HG03432 (cell line): ENCODE measurements around the gene ZSWIM5.
"Not testable (repeated sequence)": the region's sequence is repeated elsewhere in the genome, so short reads cannot be mapped to it uniquely, and the experiment has no call there.

ENCODE experiments used
- ATAC-seq: cut with Tn5 transposase; IDR thresholded peaks from one replicate; pipeline ENCODE4 v1.9.1; 2021; ENCODE audit warnings: mild to moderate bottlenecking, moderate library complexity; ENCODE audit not compliant: unreplicated experiment

Gene ZSWIM5

DNA sequence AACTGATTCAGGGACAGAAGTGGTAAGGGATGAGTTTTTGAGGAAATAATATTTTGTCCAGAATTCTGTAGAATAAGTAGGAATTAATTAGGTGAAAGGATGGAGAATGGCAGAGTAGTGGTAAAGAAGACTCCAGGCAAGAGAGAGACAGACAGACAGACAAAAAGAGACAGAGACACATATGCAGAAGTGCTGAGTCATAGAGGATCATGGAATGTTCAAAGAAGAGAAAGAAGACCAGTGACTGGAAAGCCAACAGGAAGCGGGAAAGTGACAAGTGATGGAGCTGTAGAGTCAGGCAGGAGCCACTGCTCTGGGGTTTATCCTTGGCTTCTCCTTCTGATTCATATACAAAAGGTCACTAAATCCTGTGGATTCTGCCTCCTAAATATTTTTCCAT lies 108.5 kb downstream of the ZSWIM5 start:
- no peak for ATAC-seq

DNA sequence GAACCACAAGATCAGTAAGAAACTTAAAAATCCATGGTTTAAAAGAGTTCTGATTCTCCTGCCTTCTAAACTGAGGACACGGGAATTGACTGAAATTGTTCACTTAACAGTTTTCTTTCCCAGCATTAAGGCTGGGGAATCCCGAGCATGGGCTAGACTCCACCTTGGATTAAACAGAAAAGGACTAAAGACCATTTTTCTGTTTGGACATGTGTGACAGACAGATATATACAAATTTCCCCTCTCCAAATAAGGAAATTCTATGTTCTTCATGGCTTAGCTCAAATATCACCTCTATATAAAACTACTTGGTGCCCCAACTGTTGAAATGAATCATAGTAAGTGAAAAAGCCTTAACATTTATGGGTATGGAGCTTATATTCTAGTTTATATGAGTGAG lies 109.3 kb downstream of the ZSWIM5 start:
- no peak for ATAC-seq

GRCh38 chr1:45095450-45095849 lies 111.0 kb downstream of the ZSWIM5 start:
- no peak for ATAC-seq

GRCh38 chr1:45094371-45094770 lies 112.0 kb downstream of the ZSWIM5 start:
- not testable (repeated sequence) for ATAC-seq

DNA sequence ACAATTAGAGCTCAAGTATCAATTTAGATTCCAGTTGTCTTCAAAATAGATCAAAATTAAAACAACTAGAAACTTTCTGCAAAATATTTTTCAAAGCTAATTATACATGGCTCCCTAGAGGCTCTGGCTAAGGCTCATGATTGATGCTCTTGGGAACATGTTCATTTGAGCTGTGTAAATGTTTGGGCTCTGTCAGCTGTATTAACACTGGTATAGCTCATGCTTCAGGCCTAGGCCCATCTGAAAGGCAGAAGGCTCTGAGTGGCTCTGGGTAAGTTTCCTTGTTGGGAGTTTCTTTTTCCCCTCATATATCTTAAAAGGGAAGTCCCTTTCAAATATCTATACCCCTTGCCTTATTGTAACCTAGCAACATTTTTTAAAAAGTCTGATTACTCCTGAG lies 113.1 kb downstream of the ZSWIM5 start:
- ATAC-seq = no peak

- ATAC-seq = no peak
Measured at GRCh38 chr1:45089711-45090110, 116.7 kb downstream of the ZSWIM5 start.

DNA sequence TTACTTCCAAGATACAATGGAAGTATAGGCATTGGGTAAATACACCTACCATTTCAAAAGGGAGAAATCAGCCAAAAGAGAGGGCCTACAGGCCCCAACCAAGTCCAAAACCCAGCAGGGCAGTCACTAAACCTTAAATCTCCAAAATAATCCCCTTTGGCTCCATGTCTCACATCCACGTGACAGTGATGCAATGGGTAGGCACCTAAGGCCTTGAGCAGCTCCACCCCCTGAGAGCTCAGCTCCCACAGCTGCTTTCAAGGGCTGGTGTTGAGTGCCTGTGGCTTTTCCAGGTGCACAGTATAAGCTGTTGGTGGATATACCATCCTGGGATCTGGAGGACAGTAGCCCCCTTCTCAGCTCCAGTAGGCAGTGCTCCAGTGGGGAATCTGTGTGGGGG lies 121.8 kb downstream of the ZSWIM5 start:
- no peak for ATAC-seq

DNA sequence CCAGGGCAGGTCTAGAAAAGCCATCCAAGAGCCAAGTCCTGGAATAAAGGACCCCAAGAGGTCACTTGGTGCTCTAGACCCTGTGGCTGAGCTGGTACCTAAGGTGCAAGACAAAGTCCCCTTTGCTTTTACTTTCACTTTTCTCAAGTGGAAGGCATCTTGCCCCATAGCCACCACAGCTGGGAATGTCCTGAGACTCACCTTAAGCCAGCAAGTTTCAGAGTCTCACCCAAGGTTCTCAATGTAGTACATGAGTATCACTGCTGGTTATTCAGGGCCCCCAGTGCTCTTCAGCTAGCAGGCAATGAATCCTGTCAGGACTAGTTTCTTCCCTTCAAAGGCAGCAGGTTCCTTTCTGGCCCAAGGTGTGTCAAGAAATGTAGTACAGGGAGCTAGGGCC lies 126.9 kb downstream of the ZSWIM5 start:
- ATAC-seq = no peak

- not testable (repeated sequence) for ATAC-seq
Measured at GRCh38 chr1:45076959-45077358, 129.4 kb downstream of the ZSWIM5 start.

DNA sequence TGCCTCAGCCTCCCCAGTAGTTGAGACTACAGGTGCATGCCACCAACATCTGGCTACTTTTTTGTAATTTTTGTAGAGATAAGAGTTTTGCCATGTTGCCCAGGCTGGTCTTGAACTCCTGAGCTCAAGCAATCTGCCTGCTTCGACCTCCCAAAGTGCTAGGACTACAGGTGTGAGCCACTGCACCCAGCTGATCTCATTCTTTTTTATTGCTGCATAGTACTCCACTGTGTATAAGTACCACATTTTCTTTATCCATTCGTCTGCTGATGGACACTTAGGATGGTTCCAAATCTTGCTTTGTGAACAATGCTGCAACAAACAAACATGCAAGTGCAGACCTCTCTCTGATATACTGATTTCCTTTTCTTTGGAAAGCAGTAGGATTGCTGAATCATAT lies 134.8 kb downstream of the ZSWIM5 start:
- no peak for ATAC-seq

DNA sequence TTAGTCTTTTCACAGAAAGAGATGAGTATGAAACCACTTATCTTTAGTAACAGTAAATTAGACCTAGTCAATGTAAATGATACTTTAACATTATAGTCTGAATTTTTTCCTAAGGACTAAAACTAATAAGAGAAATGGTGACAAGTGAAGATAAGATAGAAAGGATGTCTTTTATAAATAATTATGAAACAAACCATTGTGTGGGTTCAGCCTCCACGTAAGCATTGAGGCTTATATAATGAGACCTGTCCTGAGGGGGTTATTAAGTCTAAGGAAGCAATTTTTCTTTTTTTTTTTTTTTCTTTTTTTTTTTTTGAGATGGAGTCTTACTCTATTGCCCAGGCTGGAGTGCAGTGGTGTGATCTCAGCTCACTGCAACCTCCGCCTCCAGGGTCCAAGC lies 138.6 kb downstream of the ZSWIM5 start:
- ATAC-seq = no peak

DNA sequence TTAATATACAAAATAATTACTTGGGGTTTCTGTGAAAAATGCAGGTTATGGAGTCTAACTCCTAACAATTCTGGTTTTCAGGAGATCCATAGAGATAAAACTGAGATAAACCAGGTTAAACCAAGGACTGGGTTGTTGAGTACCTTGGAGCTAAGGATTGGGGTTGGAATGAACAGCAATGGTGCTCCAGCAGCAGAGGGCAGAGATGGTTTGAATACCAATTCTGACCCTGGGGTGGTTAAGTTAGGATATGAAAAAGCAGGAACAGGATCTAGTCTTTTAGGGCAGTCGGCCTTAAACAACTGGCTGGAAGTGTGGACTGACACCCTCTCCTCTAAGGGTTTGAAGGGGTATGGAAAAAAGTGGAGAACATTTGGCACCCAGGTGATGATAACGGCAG lies 141.3 kb downstream of the ZSWIM5 start:
- no peak for ATAC-seq

DNA sequence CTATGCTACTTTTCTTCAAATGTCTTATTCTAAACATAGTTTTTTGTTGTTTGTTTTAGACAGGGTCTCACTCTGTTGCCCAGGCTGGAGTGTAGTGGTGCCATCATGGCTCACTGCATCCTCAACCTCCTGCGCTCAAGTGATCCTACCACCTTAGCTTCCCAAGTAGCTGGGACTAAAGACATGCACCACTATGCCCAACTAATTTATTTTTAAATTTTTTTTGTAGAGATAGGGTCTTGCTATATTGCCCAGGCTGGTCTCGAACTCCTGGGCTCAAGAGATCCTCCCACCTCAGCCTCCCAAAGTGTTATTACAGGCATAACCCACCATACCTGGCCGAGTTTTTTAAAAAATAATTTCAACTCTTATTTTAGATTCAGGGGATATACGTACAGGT lies 143.9 kb downstream of the ZSWIM5 start:
- ATAC-seq = not testable (repeated sequence)

- ATAC-seq = no peak
Measured at GRCh38 chr1:45059829-45060228, 146.6 kb downstream of the ZSWIM5 start.

DNA sequence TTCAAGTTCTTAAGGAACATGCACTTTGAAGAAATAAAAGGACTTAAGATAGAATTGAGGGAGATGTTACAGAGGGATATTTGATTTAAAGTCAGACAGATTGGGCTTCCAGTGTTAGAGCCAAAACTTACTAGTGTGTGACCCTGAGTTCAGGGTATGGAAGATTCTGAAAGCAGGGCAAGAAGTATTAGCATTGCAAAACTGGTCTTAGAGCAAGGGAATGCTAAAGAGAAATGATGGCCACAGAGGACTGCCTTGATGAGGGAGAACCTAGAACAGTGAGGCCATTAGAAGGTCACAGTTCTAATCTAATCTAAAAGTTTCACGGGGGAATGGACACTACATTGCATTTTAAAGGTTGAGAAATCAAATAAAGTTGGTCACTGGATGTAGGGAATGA lies 148.9 kb downstream of the ZSWIM5 start:
- no peak for ATAC-seq

GRCh38 chr1:45051005-45051772 lies 155.2 kb downstream of the ZSWIM5 start:
- no peak for ATAC-seq

GRCh38 chr1:45047032-45047431 lies 159.4 kb downstream of the ZSWIM5 start:
- ATAC-seq = no peak

DNA sequence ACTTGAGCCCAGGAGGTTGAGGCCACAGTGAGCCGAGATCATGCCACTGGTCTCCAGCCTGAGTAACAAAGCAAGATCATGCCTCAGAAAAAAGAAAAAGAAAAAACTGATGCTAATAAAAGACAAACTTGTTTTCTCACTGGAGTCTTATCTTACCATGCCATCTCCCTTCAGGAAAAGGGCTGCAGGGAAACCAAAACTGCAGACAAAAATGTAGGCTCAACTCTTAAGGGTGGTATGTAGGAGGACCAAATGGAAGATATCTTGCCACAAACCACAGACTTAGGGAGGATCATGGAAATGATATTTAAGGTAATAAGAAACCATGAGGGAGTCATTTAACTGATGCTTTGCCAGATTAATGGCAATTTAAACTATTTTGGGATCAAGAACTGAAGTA lies 161.5 kb downstream of the ZSWIM5 start:
- ATAC-seq = no peak

GRCh38 chr1:45043094-45043493 lies 163.3 kb downstream of the ZSWIM5 start:
- no peak for ATAC-seq

GRCh38 chr1:45040297-45040696 lies 166.1 kb downstream of the ZSWIM5 start:
- ATAC-seq = no peak

GRCh38 chr1:45038661-45039364 lies 167.6 kb downstream of the ZSWIM5 start:
- no peak for ATAC-seq

GRCh38 chr1:45038240-45038639 lies 168.2 kb downstream of the ZSWIM5 start:
- no peak for ATAC-seq

- ATAC-seq = no peak
Measured at GRCh38 chr1:45037456-45037855, 168.9 kb downstream of the ZSWIM5 start.
